GM23248 (cell line): ENCODE measurements around the gene SLAMF1. TPM values are rescaled to one million over a fixed set of nuclear protein-coding genes. Genes with fewer than 3 reads are reported as not detected.

Experiments used
- DNase-seq: peaks from one replicate; pipeline ENCODE4 v3.0.0-alpha.2; 2015
- H2AFZ ChIP-seq: fragments of 200-600 bp; sonication (generic); 2 replicates; pipeline ENCODE4 v1.6.1; 2016; ENCODE audit warnings: antibody characterized with exemption
- H3F3A ChIP-seq: fragments of 200-600 bp; sonication (generic); 2 replicates; pipeline ENCODE4 v1.6.1; 2016; ENCODE audit warnings: mild to moderate bottlenecking, antibody characterized with exemption, mixed run types; ENCODE audit not compliant: insufficient read depth
- H3K27ac ChIP-seq: fragments of 200-600 bp; sonication (generic); 2 replicates; pipeline ENCODE4 v1.5.1; 2016; ENCODE audit warnings: mild to moderate bottlenecking
- H3K27me3 ChIP-seq: fragments of 200-600 bp; sonication (generic); replicated peaks from 2 replicates; pipeline ENCODE4 v1.6.1; 2016; ENCODE audit warnings: mild to moderate bottlenecking; ENCODE audit not compliant: insufficient read depth
- H3K36me3 ChIP-seq: fragments of 200-600 bp; sonication (generic); 2 replicates; pipeline ENCODE4 v1.6.1; 2016; ENCODE audit warnings: low read depth, mild to moderate bottlenecking
- H3K4me1 ChIP-seq: fragments of 200-600 bp; sonication (generic); 2 replicates; pipeline ENCODE4 v1.6.1; 2016; ENCODE audit warnings: mild to moderate bottlenecking; ENCODE audit not compliant: insufficient read depth
- H3K4me2 ChIP-seq: fragments of 200-600 bp; sonication (generic); one replicate; pipeline ENCODE4 v1.6.1; 2016; ENCODE audit warnings: mild to moderate bottlenecking; ENCODE audit not compliant: unreplicated experiment
- H3K4me3 ChIP-seq: fragments of 200-600 bp; sonication (generic); 2 replicates; pipeline ENCODE4 v1.5.1; 2016; ENCODE audit warnings: mild to moderate bottlenecking
- H3K79me2 ChIP-seq: fragments of 200-600 bp; sonication (generic); 2 replicates; pipeline ENCODE4 v1.6.1; 2016; ENCODE audit warnings: mild to moderate bottlenecking; ENCODE audit not compliant: insufficient read depth
- H3K9ac ChIP-seq: fragments of 200-600 bp; sonication (generic); 2 replicates; pipeline ENCODE4 v1.6.1; 2016; ENCODE audit warnings: mild to moderate bottlenecking
- H3K9me2 ChIP-seq: fragments of 200-600 bp; sonication (generic); 2 replicates; pipeline ENCODE4 v1.6.1; 2016; ENCODE audit warnings: mixed run types, mild to moderate bottlenecking, moderate library complexity; ENCODE audit not compliant: insufficient read depth
- H3K9me3 ChIP-seq: fragments of 200-600 bp; sonication (generic); one replicate; pipeline ENCODE4 v1.6.1; 2017; ENCODE audit warnings: low read depth
- H4K20me1 ChIP-seq: fragments of 200-600 bp; sonication (generic); 2 replicates; pipeline ENCODE4 v1.6.0; 2016; ENCODE audit not compliant: insufficient read depth
- EZH2 ChIP-seq: fragments of 200-600 bp; sonication (generic); IDR thresholded peaks from 2 replicates; pipeline ENCODE4 v1.6.1; 2018; ENCODE audit warnings: antibody characterized with exemption, mild to moderate bottlenecking; ENCODE audit not compliant: insufficient read depth, poor library complexity, severe bottlenecking
- EZH2phosphoT487 ChIP-seq: fragments of 200-600 bp; sonication (generic); IDR thresholded peaks from 2 replicates; pipeline ENCODE4 v1.6.1; 2018; ENCODE audit warnings: antibody characterized with exemption, moderate library complexity, mild to moderate bottlenecking, low read depth; ENCODE audit not compliant: insufficient read depth
- WGBS, 2 experiments: methylation state at CpG; one replicate each; pipeline ENCODE4 v1.1.6; 2015 to 2017; ENCODE audit warnings: low lambda C conversion rate in 2 of 2, low coverage in 1 of 2; ENCODE audit errors: missing lambda C conversion rate in 2 of 2; 5-methylcytosine and 5-hydroxymethylcytosine counted together
- in situ Hi-C: fragments of 300-500 bp; cut with MboI; formaldehyde crosslinking; loops from 2 replicates; pipeline ENCODE4 v1.15.0; 2020
- polyA plus RNA-seq: library from polyadenylated mRNA; unstranded; fragments of >200 nt; fragmentation: Nextera tagmentation; extraction: Ambion mirVana; gene quantifications from 2 replicates; pipeline ENCODE4 v1.2.1, GENCODE V29; 2016
- total RNA-seq: library from RNA; depleted of rRNA; stranded (reverse); fragments of >200 nt; shearing (Covaris generic); gene quantifications from 2 replicates; pipeline ENCODE4 v1.2.3, GENCODE V29; 2014

The SLAMF1 gene
- total and polyA plus RNA-seq, 2 experiments from 2014 or later: not detected

GRCh38 chr1:160625725-160626498, 20.9 kb downstream of the SLAMF1 start:
- no peaks in the 10 kb centered on the region for H3K79me2 ChIP-seq
- H3K4me3 ChIP-seq: no peak overlapping the region
- no peaks in the 10 kb centered on the region for H3F3A ChIP-seq
- no peaks in the 10 kb centered on the region for H3K9me2 ChIP-seq
- no peak for DNase-seq
- no peaks in the 10 kb centered on the region for H3K36me3 ChIP-seq
- no peak overlapping the region for H3K4me2 ChIP-seq
- WGBS, 2 experiments: 42% methylated on average over 10 of the region's 10 CpGs
- in situ Hi-C loops: no loop called here
- no peak overlapping the region for H3K9ac ChIP-seq
- H4K20me1 ChIP-seq: no peaks in the 10 kb centered on the region
- no peaks in the 10 kb centered on the region for H3K9me3 ChIP-seq
- H3K27ac ChIP-seq: no peak overlapping the region
- H2AFZ ChIP-seq: no peak overlapping the region
- TF ChIP-seq EZH2phosphoT487: no peak
- TF ChIP-seq EZH2: no peak
- H3K4me1 ChIP-seq: no peaks in the 10 kb centered on the region
- H3K27me3 ChIP-seq: no peaks in the 10 kb centered on the region

- no peak overlapping the region for H3K9ac ChIP-seq
- TF ChIP-seq EZH2: no peak
- no peak for TF ChIP-seq EZH2phosphoT487
- no peak for DNase-seq
Observed at GRCh38 chr1:160625321-160625720, 21.5 kb downstream of the SLAMF1 start.

GRCh38 chr1:160624464-160624863, 22.4 kb downstream of the SLAMF1 start:
- Histone ChIP-seq H3K4me1 (no peaks in the 10 kb centered on the region), H3K9ac (no peak overlapping the region), H3K27me3 (no peaks in the 10 kb centered on the region), H2AFZ (no peak overlapping the region), H3K4me2 (no peak overlapping the region), H3K36me3 (no peaks in the 10 kb centered on the region), H4K20me1 (no peaks in the 10 kb centered on the region), H3K9me3 (no peaks in the 10 kb centered on the region), H3K27ac (no peak overlapping the region), H3F3A (no peaks in the 10 kb centered on the region), H3K4me3 (no peak overlapping the region), H3K9me2 (no peaks in the 10 kb centered on the region), H3K79me2 (no peaks in the 10 kb centered on the region)
- in situ Hi-C loops: no loop called here
- WGBS, 2 experiments: 17 to 24% methylated on average over 3 of the region's 3 CpGs
- TF ChIP-seq EZH2phosphoT487 (no peak), EZH2 (no peak)
- no peak for DNase-seq

More at GRCh38 chr1:160625321-160625720, 21.5 kb downstream of the SLAMF1 start:
- Histone ChIP-seq H3K27me3 (no peaks in the 10 kb centered on the region), H3K4me3 (no peak overlapping the region), H3K9me3 (no peaks in the 10 kb centered on the region), H3F3A (no peaks in the 10 kb centered on the region), H4K20me1 (no peaks in the 10 kb centered on the region), H2AFZ (no peak overlapping the region), H3K27ac (no peak overlapping the region), H3K36me3 (no peaks in the 10 kb centered on the region), H3K4me1 (no peaks in the 10 kb centered on the region), H3K4me2 (no peak overlapping the region), H3K79me2 (no peaks in the 10 kb centered on the region), H3K9me2 (no peaks in the 10 kb centered on the region)
- WGBS, 2 experiments: 0 to 6% methylated on average over 1 of the region's 1 CpG
- in situ Hi-C loops: no loop called here

DNA sequence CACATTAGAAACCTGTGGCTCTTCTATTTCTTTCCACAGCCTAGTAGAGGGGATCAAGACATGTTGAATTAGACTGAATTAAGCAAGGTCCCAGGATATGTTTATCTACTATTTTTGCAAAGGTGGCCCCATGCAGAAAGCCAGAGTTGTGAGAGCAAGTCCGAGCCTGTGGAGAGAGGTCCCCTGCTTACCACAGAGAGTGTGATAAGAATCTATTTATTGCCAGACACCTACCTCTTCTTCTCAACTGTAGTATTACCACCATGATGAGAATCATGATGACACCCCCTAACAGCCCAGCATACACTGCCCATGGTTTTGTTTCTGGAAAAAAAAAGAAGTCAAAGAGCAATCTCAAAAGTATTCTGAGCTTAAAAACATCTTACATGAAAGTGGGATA, 23.0 kb downstream of the SLAMF1 start:
- H3F3A ChIP-seq: no peaks in the 10 kb centered on the region
- H4K20me1 ChIP-seq: no peaks in the 10 kb centered on the region
- no peak for DNase-seq
- 0 to 9% methylated on average over 1 of the region's 1 CpG for WGBS, 2 experiments
- H3K4me3 ChIP-seq: no peak overlapping the region
- H3K9me2 ChIP-seq: no peaks in the 10 kb centered on the region
- no peaks in the 10 kb centered on the region for H3K27me3 ChIP-seq
- H3K36me3 ChIP-seq: no peaks in the 10 kb centered on the region
- no peak overlapping the region for H3K4me2 ChIP-seq
- TF ChIP-seq EZH2phosphoT487: no peak
- TF ChIP-seq EZH2: no peak
- H3K9me3 ChIP-seq: no peaks in the 10 kb centered on the region
- no peak overlapping the region for H2AFZ ChIP-seq
- H3K27ac ChIP-seq: no peak overlapping the region
- H3K9ac ChIP-seq: no peak overlapping the region
- no peaks in the 10 kb centered on the region for H3K79me2 ChIP-seq
- in situ Hi-C loops: no loop called here
- H3K4me1 ChIP-seq: no peaks in the 10 kb centered on the region
